GM12872 (cell line): Measurements from ENCODE around the gene TRMT11.

Source experiments
- TF ChIP-seq, protein P1 (sequence below): IDR thresholded peaks from 3 replicates; pipeline ENCODE4 v1.5.1; 2011; ENCODE audit warnings: low read depth, mild to moderate bottlenecking, low read length, moderate library complexity; ENCODE audit not compliant: insufficient read depth

The TRMT11 gene

DNA sequence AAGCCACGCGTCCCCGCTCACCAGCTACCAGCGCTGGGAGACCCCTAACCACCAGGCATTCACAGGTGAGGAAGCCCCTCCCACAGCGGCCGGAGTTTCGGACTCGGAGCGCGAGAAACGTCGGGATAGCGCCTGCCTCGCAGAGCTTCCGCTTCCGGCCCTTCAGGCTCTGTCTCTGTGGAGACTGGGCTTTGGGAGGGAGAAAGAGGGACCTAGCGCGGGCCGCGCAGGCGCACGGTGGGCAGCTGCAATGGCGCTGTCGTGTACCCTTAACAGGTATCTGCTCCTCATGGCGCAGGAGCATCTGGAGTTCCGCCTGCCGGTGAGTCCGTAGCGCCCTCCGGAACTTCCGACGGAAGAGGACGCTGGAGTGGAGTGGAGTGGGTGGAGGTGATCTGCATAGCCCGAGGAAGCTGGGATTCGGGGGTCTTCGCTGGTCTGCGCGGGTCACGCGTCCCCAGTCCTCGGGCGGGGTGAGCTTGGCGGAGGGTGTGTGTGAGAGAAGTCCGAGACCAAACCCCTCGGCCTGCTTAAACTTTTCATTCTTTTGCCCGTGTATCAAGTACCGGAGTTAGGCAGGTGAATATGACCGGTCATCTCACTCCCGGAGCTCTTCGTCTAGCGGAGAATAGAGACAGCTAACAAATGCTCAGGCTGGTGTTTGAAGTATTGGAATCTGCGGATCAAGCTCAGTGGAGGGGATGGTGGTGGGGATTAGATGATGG lies at the start of gene TRMT11:
Gene TRMT11, plus strand, starts transcription at position 240 of the 725 bp plus-strand sequence. Its CDS starts 11 bp downstream, at position 251.
- TF ChIP-seq, protein P1, sequence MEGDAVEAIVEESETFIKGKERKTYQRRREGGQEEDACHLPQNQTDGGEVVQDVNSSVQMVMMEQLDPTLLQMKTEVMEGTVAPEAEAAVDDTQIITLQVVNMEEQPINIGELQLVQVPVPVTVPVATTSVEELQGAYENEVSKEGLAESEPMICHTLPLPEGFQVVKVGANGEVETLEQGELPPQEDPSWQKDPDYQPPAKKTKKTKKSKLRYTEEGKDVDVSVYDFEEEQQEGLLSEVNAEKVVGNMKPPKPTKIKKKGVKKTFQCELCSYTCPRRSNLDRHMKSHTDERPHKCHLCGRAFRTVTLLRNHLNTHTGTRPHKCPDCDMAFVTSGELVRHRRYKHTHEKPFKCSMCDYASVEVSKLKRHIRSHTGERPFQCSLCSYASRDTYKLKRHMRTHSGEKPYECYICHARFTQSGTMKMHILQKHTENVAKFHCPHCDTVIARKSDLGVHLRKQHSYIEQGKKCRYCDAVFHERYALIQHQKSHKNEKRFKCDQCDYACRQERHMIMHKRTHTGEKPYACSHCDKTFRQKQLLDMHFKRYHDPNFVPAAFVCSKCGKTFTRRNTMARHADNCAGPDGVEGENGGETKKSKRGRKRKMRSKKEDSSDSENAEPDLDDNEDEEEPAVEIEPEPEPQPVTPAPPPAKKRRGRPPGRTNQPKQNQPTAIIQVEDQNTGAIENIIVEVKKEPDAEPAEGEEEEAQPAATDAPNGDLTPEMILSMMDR, result no peak

DNA sequence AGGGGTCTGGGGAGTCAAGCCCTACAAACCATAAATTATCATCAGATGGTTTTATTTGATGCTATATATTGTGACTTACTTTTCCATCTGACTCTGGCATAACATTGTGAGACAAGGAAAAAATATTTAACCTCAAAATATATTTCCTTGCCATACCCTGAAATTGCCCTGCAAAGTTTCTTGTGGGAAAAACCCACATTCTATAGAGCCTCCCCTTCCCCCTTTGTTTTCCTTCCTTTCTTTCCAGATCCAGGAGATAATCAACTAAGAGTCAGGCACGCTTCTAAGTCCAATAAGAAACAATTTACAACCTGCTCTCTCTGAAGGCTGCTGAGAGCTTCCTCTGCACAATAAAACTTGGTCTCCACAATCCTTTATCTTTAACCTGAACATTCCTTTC lies 47.3 kb upstream of the TRMT11 start:
- TF ChIP-seq, protein P1, result no peak

DNA sequence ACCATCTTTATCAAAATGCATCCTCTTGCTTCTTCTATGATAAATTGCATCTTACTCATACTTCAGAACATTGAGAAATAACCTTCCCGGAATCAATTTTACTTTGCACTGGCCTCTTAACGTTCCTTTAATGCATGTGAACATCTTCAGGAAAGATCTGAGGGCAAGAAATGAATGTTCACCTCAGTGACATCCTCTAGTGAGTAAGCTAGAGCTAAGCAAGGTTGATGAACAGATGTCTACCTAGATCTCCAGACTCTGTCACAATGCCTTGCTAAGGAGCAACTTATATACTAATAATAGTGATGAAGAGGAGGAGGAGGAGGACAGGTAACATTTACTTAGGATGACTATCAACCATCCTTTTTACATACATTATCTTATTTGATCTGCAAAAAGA lies 46.5 kb upstream of the TRMT11 start:
- TF ChIP-seq, protein P1, result no peak

DNA sequence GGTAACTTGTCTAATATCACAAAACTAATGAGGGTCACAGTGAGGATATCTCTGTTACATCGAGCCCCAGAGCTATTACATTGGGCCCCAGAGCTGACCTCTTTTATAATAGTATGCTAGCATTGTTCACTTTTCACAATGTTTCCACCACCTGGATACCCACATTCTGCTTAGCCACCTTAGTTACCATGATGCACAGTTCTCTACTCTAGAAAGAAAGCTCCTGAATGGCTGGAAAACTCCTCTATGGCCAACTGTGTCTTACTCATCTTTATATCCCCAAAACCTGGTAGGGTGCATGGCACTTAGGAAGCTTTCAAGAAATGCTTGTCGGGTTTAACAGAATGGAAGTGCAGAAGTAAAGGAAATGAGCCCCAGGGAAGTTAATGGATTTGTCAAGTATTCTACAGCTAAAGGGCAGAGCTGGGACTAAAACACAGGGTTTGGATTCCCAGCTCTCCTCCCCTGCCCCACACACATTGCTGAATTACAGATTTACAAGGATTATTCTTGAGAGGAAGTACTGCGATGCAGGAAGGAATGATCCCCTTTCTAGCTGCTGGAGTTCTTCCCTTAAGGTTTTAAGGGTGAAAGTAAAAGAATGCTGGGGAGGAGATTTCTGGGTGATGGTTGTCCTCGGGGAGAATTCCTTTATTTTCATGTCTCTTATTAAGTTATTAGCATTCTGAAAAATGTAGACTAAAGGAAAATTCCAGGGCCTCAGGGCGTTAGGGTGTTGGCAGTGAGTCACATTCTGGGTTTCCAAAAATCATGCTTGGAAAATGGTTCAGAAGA lies 45.9 kb upstream of the TRMT11 start:
- TF ChIP-seq, protein P1, result no peak

DNA sequence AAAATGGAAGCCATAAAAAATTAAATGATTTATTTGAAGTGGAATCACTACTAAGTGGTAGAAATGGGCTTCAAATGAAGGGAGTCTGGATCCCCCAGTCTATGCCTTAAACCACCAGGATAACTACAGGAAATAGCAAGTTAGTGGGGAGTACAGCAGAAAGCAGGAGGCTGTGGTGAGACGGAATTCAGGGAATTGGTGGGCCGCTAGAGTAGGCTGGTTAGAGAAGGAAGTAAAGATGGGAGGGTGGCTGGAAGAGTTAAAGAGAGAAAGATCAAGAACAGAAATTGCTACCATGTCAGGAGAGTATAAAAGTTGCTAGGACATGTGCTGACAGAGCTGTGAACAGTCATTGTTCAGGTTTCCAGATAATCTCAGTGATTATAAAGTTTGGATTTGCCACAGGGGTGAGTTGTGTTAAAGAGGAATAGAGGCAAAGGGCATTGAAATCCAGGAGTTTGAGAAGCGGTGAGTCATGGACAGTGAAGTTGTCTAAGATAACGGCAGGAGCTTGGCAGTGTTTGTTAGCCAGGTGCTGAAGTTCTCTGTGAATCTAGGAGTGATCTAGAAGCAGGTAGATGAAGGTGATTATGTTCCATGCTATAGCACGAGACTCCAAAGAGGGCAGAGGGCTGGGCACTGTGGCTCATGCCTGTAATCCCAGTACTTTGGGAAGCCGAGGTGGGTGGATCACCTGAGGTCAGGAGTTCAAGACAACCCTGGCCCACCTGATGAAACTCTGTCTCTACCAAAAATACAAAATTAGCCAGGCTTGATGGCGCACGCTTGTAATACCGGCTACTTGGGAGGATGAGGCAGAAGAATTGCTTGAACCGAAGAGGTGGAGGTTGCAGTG lies 43.4 kb upstream of the TRMT11 start:
- TF ChIP-seq, protein P1, result no peak

DNA sequence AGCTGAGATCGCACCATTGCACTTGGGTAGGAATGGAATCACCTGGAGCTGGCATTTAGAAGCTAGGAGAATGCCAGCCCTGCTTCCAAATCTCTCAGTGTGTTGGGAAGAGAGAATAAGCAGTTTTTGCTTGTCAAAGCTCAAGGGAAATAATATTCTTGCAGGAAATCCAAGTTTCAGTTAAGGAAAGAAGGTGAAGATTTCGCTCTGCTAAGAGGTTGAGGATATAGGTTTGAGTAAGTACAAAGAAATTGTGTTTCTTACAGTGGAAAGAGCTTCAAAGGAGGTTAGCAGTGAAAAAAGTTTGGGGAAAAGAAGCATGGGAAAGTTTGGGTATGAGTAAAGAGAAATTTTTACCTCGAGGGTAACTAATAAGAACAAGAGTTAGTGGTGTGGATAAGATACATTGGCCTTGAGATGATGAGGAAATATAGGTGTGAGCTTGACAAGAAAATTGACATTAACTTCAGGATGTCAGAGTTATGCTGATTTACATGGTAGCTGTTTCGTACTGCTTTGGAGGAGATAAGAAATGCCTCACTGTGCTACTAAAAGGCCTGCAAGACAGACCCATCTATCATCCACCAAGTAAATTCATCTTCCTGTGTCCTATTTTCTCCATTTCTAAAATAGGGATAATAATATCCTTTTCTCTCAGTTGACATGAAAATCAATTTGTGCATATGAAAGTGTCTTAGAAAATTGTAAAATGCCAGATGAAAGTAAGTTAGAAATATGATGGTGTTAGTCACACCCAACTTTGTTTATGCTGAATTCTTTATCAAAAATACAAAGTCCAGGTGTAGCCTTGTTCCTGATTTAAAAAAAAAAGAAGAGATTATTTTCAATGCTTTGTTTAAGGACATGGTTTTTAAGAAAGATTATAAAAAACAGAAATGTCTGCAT lies 42.6 kb upstream of the TRMT11 start:
- TF ChIP-seq, protein P1, result no peak
